ENCODE measurements around the gene TTLL12.

Gene TTLL12

DNA sequence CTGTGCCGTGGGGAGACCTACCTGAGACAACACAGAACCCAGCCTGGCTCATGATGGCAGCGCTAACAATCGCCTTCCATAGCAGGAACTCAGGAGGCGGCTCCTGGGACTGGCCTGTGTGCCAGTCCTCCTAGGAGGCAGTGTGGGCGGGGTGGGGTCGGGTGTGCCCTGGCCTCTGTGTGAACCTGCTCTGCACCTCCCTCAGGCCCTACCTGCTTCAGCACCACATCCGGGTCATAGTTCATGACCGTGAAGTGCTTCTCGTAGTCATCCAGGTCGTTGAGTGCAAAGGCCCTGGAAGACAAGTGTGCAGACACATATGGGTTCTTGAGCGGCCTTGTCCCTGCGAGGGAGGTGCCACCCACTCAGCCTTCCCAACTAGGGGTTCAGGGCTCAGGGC lies 15.3 kb downstream of the TTLL12 start:
- H3K4me2 ChIP-seq (ENCODE audit: low read depth, low read length, poor library complexity, severe bottlenecking), result no peak overlapping the region
- H2AFZ ChIP-seq (ENCODE audit: low read depth, low read length, severe bottlenecking), result no peak overlapping the region
- H3K27me3 ChIP-seq (ENCODE audit: low read length), result no peaks in the 10 kb centered on the region
- no peaks in the 10 kb centered on the region for H3K9me3 ChIP-seq (ENCODE audit: insufficient read depth, low read length)
- H3K79me2 ChIP-seq (ENCODE audit: insufficient read depth, low read length), result no peaks in the 10 kb centered on the region
- H4K20me1 ChIP-seq (ENCODE audit: low read depth, low read length), result no peaks in the 10 kb centered on the region
- no peak overlapping the region for H3K9ac ChIP-seq (ENCODE audit: low read length)
- H3F3A ChIP-seq (ENCODE audit: insufficient read depth), result no peaks in the 10 kb centered on the region
- H3K9me2 ChIP-seq (replicated peaks; ENCODE audit: insufficient read depth, low read length), result no peaks in the 10 kb centered on the region
- H3K36me3 ChIP-seq (ENCODE audit: low read length), result no peaks in the 10 kb centered on the region
- H3K4me3 ChIP-seq (ENCODE audit: insufficient read depth, low read length, poor library complexity, severe bottlenecking), result no peak overlapping the region
- no peak for TF ChIP-seq EZH2phosphoT487 (conservative IDR thresholded peaks at IDR 0.05; ENCODE audit: low read length)
- TF ChIP-seq CTCF (IDR thresholded peaks at IDR 0.05; ENCODE audit: insufficient read depth, low read length, poor library complexity, severe bottlenecking), result no peak
- H3K27ac ChIP-seq (ENCODE audit: low read depth, low read length), result no peak overlapping the region

GRCh38 chr22:43171019-43171491 lies 15.9 kb downstream of the TTLL12 start:
- no peak overlapping the region for H3K9ac ChIP-seq (ENCODE audit: low read length)
- no peaks in the 10 kb centered on the region for H3K79me2 ChIP-seq (ENCODE audit: insufficient read depth, low read length)
- H3K27me3 ChIP-seq (ENCODE audit: low read length), result no peaks in the 10 kb centered on the region
- no peaks in the 10 kb centered on the region for H3K36me3 ChIP-seq (ENCODE audit: low read length)
- H3K9me2 ChIP-seq (replicated peaks; ENCODE audit: insufficient read depth, low read length), result no peaks in the 10 kb centered on the region
- H4K20me1 ChIP-seq (ENCODE audit: low read depth, low read length), result no peaks in the 10 kb centered on the region
- H3K27ac ChIP-seq (ENCODE audit: low read depth, low read length), result no peak overlapping the region
- H2AFZ ChIP-seq (ENCODE audit: low read depth, low read length, severe bottlenecking), result no peak overlapping the region
- H3K4me3 ChIP-seq (ENCODE audit: insufficient read depth, low read length, poor library complexity, severe bottlenecking), result no peak overlapping the region
- H3K9me3 ChIP-seq (ENCODE audit: insufficient read depth, low read length), result no peaks in the 10 kb centered on the region
- TF ChIP-seq EZH2phosphoT487 (conservative IDR thresholded peaks at IDR 0.05; ENCODE audit: low read length) (no peak), CTCF (IDR thresholded peaks at IDR 0.05; ENCODE audit: insufficient read depth, low read length, poor library complexity, severe bottlenecking) (no peak)
- H3F3A ChIP-seq (ENCODE audit: insufficient read depth), result no peaks in the 10 kb centered on the region
- no peak overlapping the region for H3K4me2 ChIP-seq (ENCODE audit: low read depth, low read length, poor library complexity, severe bottlenecking)

GRCh38 chr22:43170131-43170480 lies 16.8 kb downstream of the TTLL12 start:
- Histone ChIP-seq H3K4me3 (ENCODE audit: insufficient read depth, low read length, poor library complexity, severe bottlenecking) (no peak overlapping the region), H3K9me2 (replicated peaks; ENCODE audit: insufficient read depth, low read length) (no peaks in the 10 kb centered on the region), H3K27me3 (ENCODE audit: low read length) (no peaks in the 10 kb centered on the region), H2AFZ (ENCODE audit: low read depth, low read length, severe bottlenecking) (no peak overlapping the region), H3K4me2 (ENCODE audit: low read depth, low read length, poor library complexity, severe bottlenecking) (no peak overlapping the region), H3K9me3 (ENCODE audit: insufficient read depth, low read length) (no peaks in the 10 kb centered on the region), H3K36me3 (ENCODE audit: low read length) (no peaks in the 10 kb centered on the region), H4K20me1 (ENCODE audit: low read depth, low read length) (no peaks in the 10 kb centered on the region), H3F3A (ENCODE audit: insufficient read depth) (no peaks in the 10 kb centered on the region), H3K9ac (ENCODE audit: low read length) (no peak overlapping the region), H3K79me2 (ENCODE audit: insufficient read depth, low read length) (no peaks in the 10 kb centered on the region), H3K27ac (ENCODE audit: low read depth, low read length) (no peak overlapping the region)
- TF ChIP-seq CTCF (IDR thresholded peaks at IDR 0.05; ENCODE audit: insufficient read depth, low read length, poor library complexity, severe bottlenecking) (no peak), EZH2phosphoT487 (conservative IDR thresholded peaks at IDR 0.05; ENCODE audit: low read length) (no peak)

Data from SU-DHL-6 (cell line).